Measurements from ENCODE around the gene CILP.

GRCh38 chr15:65163041-65163440 lies 48.2 kb downstream of the CILP start:
- TF ChIP-seq RAD21 (IDR thresholded peaks at IDR 0.05; ENCODE audit: low read depth) (no peak), MAX (IDR thresholded peaks at IDR 0.05) (no peak), TAF1 (IDR thresholded peaks at IDR 0.05; ENCODE audit: low read depth) (no peak), CEBPB (IDR thresholded peaks at IDR 0.05) (no peak), REST (IDR thresholded peaks at IDR 0.05; ENCODE audit: low read depth) (no peak), NFIC (IDR thresholded peaks at IDR 0.05) (no peak), YY1 (IDR thresholded peaks at IDR 0.05; ENCODE audit: low read depth) (no peak), TEAD4 (IDR thresholded peaks at IDR 0.05) (no peak), EP300 (IDR thresholded peaks at IDR 0.05; ENCODE audit: borderline replicate concordance) (no peak), FOXM1 (IDR thresholded peaks at IDR 0.05; ENCODE audit: borderline replicate concordance, low read depth) (no peak), TCF12 (IDR thresholded peaks at IDR 0.05; ENCODE audit: low read depth) (no peak), ZBTB7A (IDR thresholded peaks at IDR 0.05; ENCODE audit: low read depth) (no peak), CREB1 (IDR thresholded peaks at IDR 0.05; ENCODE audit: low read depth) (no peak), EGR1 (IDR thresholded peaks at IDR 0.05) (no peak)
